Fibroblast of lung (primary cell): ENCODE data around the gene CDKAL1.

Experiments
- CTCF ChIP-seq, 2 donors: IDR thresholded peaks in 1 of 2; conservative IDR thresholded peaks in 1 of 2; 1 replicate in 1 of 2; 2 replicates in 1 of 2; pipeline ENCODE4 v1.5.1; 2011 to 2012; ENCODE audit warnings: low read length in 2 of 2, control low read depth in 1 of 2, inconsistent platforms in 1 of 2, low read depth in 1 of 2, mild to moderate bottlenecking in 1 of 2
- EZH2 ChIP-seq: IDR thresholded peaks from 2 replicates; pipeline ENCODE4 v1.5.1; 2012; ENCODE audit warnings: low read length, control low read depth, mild to moderate bottlenecking; ENCODE audit errors: missing control alignments

- TF ChIP-seq EZH2 (no peak), CTCF (conservative IDR thresholded peaks at IDR 0.05 in 1 of 2, IDR thresholded peaks at IDR 0.05 in 1 of 2; ENCODE audit: low read depth in 1 of 2, low read length in 2 of 2) (no peak)
Measured at GRCh38 chr6:20647585-20647984, 113.3 kb downstream of the CDKAL1 start.
